Umbilical cord (tissue), 2 donors: Measurements from ENCODE around the gene DYSF. TPM values are rescaled to one million over a fixed set of nuclear protein-coding genes. Genes with fewer than 3 reads are reported as not detected.
A peak's percentile ranks its signal among the peaks of the same experiment; 100 is the strongest.
"Not testable (repeated sequence)": the region's sequence is repeated elsewhere in the genome, so short reads cannot be mapped to it uniquely, and the experiment has no call there.

Experiments used
- DNase-seq: peaks from one replicate; pipeline ENCODE4 v3.0.0-alpha.2; 2015; ENCODE audit warnings: low spot score
- total RNA-seq: library from RNA; depleted of rRNA; stranded (reverse); fragments of >200 nt; gene quantifications from one replicate; pipeline ENCODE4 v1.2.3, GENCODE V29; 2014; ENCODE audit warnings: low replicate concordance; ENCODE audit not compliant: insufficient read depth

The DYSF gene
- 2.9 TPM for total RNA-seq

DNA sequence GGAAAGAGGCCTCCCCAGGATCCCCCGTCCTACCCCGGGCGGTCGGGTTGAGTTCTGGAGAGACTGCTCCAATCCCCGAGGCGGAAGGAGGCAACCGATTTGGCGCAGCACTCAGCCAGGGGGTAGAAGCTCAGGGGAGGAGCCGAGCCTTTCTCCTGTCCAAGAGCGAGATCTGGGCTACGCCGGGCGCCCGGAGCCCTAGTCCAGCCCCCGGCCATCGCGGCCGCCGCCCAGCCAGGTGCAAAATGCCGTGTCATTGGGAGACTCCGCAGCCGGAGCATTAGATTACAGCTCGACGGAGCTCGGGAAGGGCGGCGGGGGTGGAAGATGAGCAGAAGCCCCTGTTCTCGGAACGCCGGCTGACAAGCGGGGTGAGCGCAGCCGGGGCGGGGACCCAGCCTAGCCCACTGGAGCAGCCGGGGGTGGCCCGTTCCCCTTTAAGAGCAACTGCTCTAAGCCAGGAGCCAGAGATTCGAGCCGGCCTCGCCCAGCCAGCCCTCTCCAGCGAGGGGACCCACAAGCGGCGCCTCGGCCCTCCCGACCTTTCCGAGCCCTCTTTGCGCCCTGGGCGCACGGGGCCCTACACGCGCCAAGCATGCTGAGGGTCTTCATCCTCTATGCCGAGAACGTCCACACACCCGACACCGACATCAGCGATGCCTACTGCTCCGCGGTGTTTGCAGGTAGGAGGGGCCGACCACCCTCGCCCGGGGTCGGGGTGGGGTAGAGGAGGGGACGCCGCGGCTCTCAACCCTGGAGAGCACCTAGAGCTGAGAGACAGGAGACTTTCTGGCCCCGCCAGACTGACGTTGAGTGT is at the start of gene DYSF:
TSS of gene DYSF (plus strand) at position 158 of the 817 bp plus-strand sequence.
- DNase-seq: peak; percentile 20

DNA sequence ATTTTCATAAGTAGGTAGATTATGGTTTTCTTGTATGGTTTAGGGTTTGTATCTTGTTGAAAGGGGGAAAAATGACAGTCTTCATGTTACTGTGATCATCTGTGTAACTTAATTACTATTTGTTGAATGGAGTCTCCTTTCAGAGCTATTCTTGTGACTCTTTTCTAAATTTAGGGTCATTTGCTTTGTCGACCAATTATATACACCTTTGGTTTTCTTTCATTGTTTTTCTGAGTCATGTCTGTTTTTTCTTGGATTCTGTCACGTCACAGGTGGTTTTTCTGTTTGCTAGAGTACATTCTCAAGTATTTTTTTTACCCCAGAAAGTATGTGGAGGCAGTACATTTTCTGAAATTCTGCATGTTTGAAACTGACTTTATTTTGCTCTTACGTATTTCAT is 43.8 kb upstream of the DYSF start:
- DNase-seq: no peak

DNA sequence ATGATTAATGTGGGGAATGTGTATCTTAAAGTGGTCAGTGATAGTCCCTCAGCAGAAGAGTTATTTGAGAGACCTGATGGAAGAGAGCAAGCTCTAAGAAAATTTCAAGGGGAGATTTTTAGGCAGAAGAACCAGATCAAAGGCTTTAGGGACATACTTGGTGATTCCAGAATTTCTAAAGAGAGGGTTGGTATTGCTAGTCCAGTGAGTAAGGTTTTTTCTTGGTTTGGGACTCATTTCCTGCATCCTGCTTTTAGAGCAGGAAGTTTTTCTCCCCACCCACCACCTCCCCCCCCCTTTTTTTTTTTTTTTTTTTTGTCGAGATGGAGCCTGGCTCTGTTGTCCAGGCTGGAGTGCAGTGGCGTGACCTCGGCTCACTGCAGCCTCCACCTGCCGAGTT is 42.7 kb upstream of the DYSF start:
- no peak for DNase-seq

- not testable (repeated sequence) for DNase-seq
Measured at GRCh38 chr2:71416866-71417265, 36.5 kb upstream of the DYSF start.

- DNase-seq: no peak
Measured at GRCh38 chr2:71417300-71418202, 35.8 kb upstream of the DYSF start.

GRCh38 chr2:71419145-71419544 is 34.2 kb upstream of the DYSF start:
- DNase-seq: no peak

DNA sequence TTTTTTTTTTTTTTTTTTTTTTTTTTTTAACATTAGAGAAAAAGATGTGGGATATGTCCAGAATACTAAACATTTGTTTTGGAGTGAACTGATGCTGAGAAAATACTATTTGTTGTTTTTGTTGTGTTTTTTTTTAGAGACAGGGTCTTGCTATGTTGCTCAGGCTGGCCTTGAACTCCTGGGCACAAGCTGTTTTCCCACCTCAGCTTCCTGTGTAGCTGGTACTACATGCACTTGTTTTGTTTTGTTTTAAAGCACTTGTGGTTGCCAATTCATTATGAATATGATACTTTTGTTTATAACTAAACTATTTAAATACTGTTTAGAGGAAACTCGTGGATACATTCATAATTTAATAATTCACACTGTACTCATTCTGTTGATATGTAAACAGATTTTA is 33.4 kb upstream of the DYSF start:
- no peak for DNase-seq

DNA sequence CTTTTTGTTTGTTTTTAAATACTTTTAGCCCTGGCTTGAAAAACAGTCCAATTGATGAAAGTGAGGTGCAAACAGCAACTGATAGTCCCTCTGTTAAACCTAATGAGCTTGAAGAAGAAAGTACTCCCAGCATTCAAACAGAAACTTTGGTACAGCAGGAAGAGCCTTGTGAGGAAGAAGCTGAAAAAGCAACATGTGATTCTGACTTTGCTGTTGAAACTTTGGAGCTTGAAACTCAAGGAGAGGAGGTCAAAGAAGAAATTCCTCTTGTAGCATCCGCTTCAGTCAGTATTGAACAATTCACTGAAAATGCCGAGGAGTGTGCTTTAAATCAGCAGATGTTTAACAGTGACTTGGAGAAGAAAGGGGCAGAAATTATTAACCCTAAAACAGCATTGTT is 30.6 kb upstream of the DYSF start:
- no peak for DNase-seq

DNA sequence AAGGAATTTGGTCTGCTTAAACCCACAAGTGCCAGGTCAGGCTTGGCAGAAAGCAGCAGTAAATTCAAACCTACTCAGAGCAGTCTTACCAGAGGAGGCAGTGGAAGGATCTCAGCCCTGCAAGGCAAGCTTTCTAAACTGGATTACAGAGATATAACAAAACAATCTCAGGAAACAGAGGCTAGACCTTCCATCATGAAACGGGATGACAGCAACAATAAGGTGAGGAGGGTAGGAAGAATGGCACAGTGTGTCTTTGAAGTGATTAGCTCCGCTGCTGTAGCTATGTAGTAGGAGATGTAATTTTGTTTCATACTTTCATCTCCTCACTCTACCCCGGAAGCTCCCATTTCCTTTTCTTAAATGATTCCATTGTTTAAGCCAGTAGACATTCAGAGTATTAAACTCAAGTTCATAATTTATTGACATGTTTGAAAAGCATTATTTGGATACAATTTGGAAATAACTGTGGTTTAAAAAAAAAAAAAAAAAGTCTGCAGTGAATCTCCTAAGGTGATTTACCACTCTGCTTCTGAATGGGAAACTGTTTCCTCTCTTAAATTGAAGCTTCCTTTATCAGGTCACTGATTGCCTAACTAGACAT is 29.4 kb upstream of the DYSF start:
- no peak for DNase-seq

- DNase-seq: no peak
Measured at GRCh38 chr2:71426721-71427120, 26.6 kb upstream of the DYSF start.

- DNase-seq: no peak
Measured at GRCh38 chr2:71428472-71429383, 24.6 kb upstream of the DYSF start.

DNA sequence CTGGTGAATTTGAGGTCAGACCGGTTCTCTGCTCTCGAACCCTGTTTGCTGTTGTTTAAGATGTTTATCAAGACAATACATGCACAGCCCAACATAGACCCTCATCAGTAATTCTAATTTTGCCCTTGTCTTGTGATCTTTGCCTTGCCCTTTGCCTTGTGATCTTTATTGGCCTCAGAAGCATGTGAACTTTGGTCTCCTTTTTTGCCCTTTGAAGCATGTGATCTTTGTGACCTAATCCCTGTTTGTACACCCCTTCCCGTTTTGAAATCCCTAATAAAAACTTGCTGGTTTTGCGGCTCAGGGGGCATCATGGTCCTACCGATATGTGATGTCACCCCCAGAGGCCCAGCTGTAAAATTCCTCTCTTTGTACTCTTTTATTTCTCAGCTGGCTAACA is 8.2 kb upstream of the DYSF start:
- not testable (repeated sequence) for DNase-seq

GRCh38 chr2:71446505-71446904 is 6.9 kb upstream of the DYSF start:
- no peak for DNase-seq

GRCh38 chr2:71449343-71449742 is 4.0 kb upstream of the DYSF start:
- no peak for DNase-seq

- no peak for DNase-seq
Measured at GRCh38 chr2:71451705-71452104, 1.7 kb upstream of the DYSF start.

GRCh38 chr2:71452565-71452964 is 796 bp upstream of the DYSF start:
- no peak for DNase-seq

GRCh38 chr2:71454221-71455010 is 1.1 kb downstream of the DYSF start:
- peak; percentile 40 for DNase-seq

DNA sequence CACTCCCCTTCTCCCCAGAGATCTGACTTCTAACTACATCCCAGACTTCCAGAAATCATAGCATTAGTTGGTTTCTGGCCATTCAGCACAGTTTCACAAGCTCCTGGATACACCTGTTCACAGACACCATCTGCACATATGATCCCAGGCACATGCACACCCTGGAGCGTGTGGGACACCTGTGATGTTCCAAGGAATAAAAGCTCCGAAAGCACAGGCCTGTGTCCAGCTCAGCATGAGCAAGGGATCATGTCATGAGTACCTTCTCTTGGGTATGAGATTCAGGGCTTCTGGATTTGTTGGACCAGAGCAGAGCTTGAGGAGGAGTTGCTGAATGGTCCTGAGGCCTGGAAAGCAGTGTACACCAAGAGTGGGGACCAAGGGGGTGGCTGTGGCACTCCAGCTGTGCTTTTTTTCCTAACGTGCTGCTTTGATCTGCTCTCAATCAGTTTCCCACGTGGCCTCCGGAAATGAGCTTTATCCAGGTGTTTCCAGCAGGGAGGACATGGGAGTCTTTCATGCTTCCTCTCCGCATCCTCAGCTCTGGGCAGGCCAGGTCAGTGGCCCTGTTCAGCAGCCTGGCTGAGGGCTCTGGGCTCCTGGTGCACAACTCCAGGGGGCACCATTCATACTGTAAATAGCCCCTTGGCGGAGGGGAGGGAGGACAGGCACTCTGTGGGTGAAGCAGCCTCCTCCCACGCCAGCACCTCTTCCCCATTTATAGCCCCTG is 1.8 kb downstream of the DYSF start:
- DNase-seq: no peak

- no peak for DNase-seq
Measured at GRCh38 chr2:71455741-71456569, 2.6 kb downstream of the DYSF start.
